Stimulated activated CD4-positive, alpha-beta T cell treated with anti-CD3 and anti-CD28 coated beads, Interleukin-15, amount 100 ng/mL, for 48 hours (primary cell): Measurements from ENCODE around the gene CEPT1.

Source experiments
- DNase-seq, 2 donors: peaks; one replicate each; pipeline ENCODE4 v3.0.0-alpha.2; 2020; ENCODE audit warnings: low read depth in 2 of 2

Gene CEPT1

GRCh38 chr1:111145963-111146768 lies 6.1 kb downstream of the CEPT1 start:
- DNase-seq: no peak

- DNase-seq: no peak
Observed at GRCh38 chr1:111147948-111148347, 7.9 kb downstream of the CEPT1 start.

- no peak for DNase-seq
Observed at GRCh38 chr1:111148376-111148881, 8.4 kb downstream of the CEPT1 start.

- no peak for DNase-seq
Observed at GRCh38 chr1:111151838-111152237, 11.8 kb downstream of the CEPT1 start.

- no peak for DNase-seq
Observed at GRCh38 chr1:111154021-111154999, 14.3 kb downstream of the CEPT1 start.

GRCh38 chr1:111157431-111157830 lies 17.4 kb downstream of the CEPT1 start:
- DNase-seq: no peak

- no peak for DNase-seq
Observed at GRCh38 chr1:111161843-111162487, 21.9 kb downstream of the CEPT1 start.

- no peak for DNase-seq
Observed at GRCh38 chr1:111162488-111162880, 22.5 kb downstream of the CEPT1 start.

GRCh38 chr1:111163363-111163762 lies 23.3 kb downstream of the CEPT1 start:
- DNase-seq: no peak

- no peak for DNase-seq
Observed at GRCh38 chr1:111164151-111164550, 24.1 kb downstream of the CEPT1 start.

GRCh38 chr1:111172463-111172862 lies 32.4 kb downstream of the CEPT1 start:
- no peak for DNase-seq

- no peak for DNase-seq
Observed at GRCh38 chr1:111174070-111174469, 34.0 kb downstream of the CEPT1 start.

- no peak for DNase-seq
Observed at GRCh38 chr1:111175349-111175748, 35.3 kb downstream of the CEPT1 start.

- DNase-seq: no peak
Observed at GRCh38 chr1:111176678-111177077, 36.7 kb downstream of the CEPT1 start.

GRCh38 chr1:111179968-111180533 lies 40.0 kb downstream of the CEPT1 start:
- DNase-seq: no peak

GRCh38 chr1:111182052-111182451 lies 42.0 kb downstream of the CEPT1 start:
- no peak for DNase-seq

- DNase-seq: no peak
Observed at GRCh38 chr1:111183308-111184069, 43.5 kb downstream of the CEPT1 start.

- no peak for DNase-seq
Observed at GRCh38 chr1:111184663-111185062, 44.6 kb downstream of the CEPT1 start.

- no peak for DNase-seq
Observed at GRCh38 chr1:111190931-111191451, 51.0 kb downstream of the CEPT1 start.

- DNase-seq: no peak
Observed at GRCh38 chr1:111191496-111191895, 51.5 kb downstream of the CEPT1 start.

- DNase-seq: no peak
Observed at GRCh38 chr1:111192074-111192473, 52.1 kb downstream of the CEPT1 start.
